Activated T-helper 2 cell treated with anti-CD3 and anti-CD28 coated beads, Interferon-gamma antibody, Interleukin-2, Interleukin-4, amounts not matched to agents 10 μg/mL and 5 μg/mL and 100 μg/mL, durations not matched to agents 14 hours and 24 hours and 36 hours (primary cell): ENCODE results near the gene KDF1. TPM values are rescaled to one million over a fixed set of nuclear protein-coding genes. Genes with fewer than 3 reads are reported as not detected.
"Not testable (repeated sequence)": the region's sequence is repeated elsewhere in the genome, so short reads cannot be mapped to it uniquely, and the experiment has no call there.

Source experiments
- DNase-seq: peaks from one replicate; pipeline ENCODE4 v3.0.0; 2021; ENCODE audit warnings: low spot score
- H3K27ac Mint-ChIP-seq: one replicate; pipeline ENCODE4 v1.8.0; 2021; ENCODE audit warnings: mixed read lengths
- H3K27me3 Mint-ChIP-seq: one replicate; pipeline ENCODE4 v1.8.0; 2021; ENCODE audit warnings: low read depth, mixed read lengths
- H3K36me3 Mint-ChIP-seq: one replicate; pipeline ENCODE4 v1.8.0; 2021; ENCODE audit warnings: low read depth, mixed read lengths
- H3K4me1 Mint-ChIP-seq: one replicate; pipeline ENCODE4 v1.8.0; 2021; ENCODE audit warnings: low read depth, mixed read lengths
- H3K4me3 Mint-ChIP-seq: one replicate; pipeline ENCODE4 v1.8.0; 2021; ENCODE audit warnings: low read depth, mild to moderate bottlenecking, moderate library complexity, mixed read lengths
- H3K9me3 Mint-ChIP-seq: one replicate; pipeline ENCODE4 v1.8.0; 2021; ENCODE audit warnings: mixed read lengths
- intact Hi-C: fragments of 100-400 bp; cut with micrococcal nuclease; formaldehyde crosslinking; loops from one replicate; pipeline ENCODE4 v1.15.1; 2023
- total RNA-seq: library from RNA; stranded (reverse); gene quantifications from 2 replicates; pipeline ENCODE4 v1.2.3, GENCODE V29; 2022

The KDF1 gene
- total RNA-seq, 1 donor from 2014 or later: not detected

- H3K27me3 Mint-ChIP-seq: peaks cover 23% of the 10 kb centered on the region
- no peak overlapping the region for H3K27ac Mint-ChIP-seq
- intact Hi-C loops: no loop called here
- no peaks in the 10 kb centered on the region for H3K36me3 Mint-ChIP-seq
- no peak overlapping the region for H3K4me3 Mint-ChIP-seq
- peaks cover 5% of the 10 kb centered on the region for H3K4me1 Mint-ChIP-seq
- no peak for DNase-seq
- no peaks in the 10 kb centered on the region for H3K9me3 Mint-ChIP-seq
Observed at GRCh38 chr1:27000090-27000816, 40.0 kb upstream of the KDF1 start.

- H3K4me3 Mint-ChIP-seq: no peak overlapping the region
- H3K27ac Mint-ChIP-seq: no peak overlapping the region
- H3K9me3 Mint-ChIP-seq: no peaks in the 10 kb centered on the region
- peaks cover 30% of the 10 kb centered on the region for H3K27me3 Mint-ChIP-seq
- DNase-seq: no peak
- intact Hi-C loops: no loop called here
- H3K36me3 Mint-ChIP-seq: no peaks in the 10 kb centered on the region
- H3K4me1 Mint-ChIP-seq: peaks cover 5% of the 10 kb centered on the region
Observed at GRCh38 chr1:26999440-26999987, 39.2 kb upstream of the KDF1 start.

- no peak overlapping the region for H3K4me3 Mint-ChIP-seq
- H3K27ac Mint-ChIP-seq: no peak overlapping the region
- H3K36me3 Mint-ChIP-seq: no peaks in the 10 kb centered on the region
- intact Hi-C loops: no loop called here
- no peaks in the 10 kb centered on the region for H3K9me3 Mint-ChIP-seq
- H3K4me1 Mint-ChIP-seq: peaks cover 5% of the 10 kb centered on the region
- H3K27me3 Mint-ChIP-seq: peaks cover 32% of the 10 kb centered on the region
- DNase-seq: no peak
Observed at GRCh38 chr1:26998429-26999300, 38.4 kb upstream of the KDF1 start.

- DNase-seq: no peak
- Mint-ChIP-seq H3K4me1 (peaks cover 13% of the 10 kb centered on the region), H3K27me3 (peaks cover 41% of the 10 kb centered on the region), H3K36me3 (no peaks in the 10 kb centered on the region), H3K4me3 (no peak overlapping the region), H3K9me3 (no peaks in the 10 kb centered on the region), H3K27ac (no peak overlapping the region)
- intact Hi-C loops: no loop called here
Observed at GRCh38 chr1:26996665-26997064, 36.4 kb upstream of the KDF1 start.

GRCh38 chr1:26996024-26996423 lies 35.8 kb upstream of the KDF1 start:
- Mint-ChIP-seq H3K27ac (no peak overlapping the region), H3K9me3 (no peaks in the 10 kb centered on the region), H3K4me3 (no peak overlapping the region), H3K4me1 (peaks cover 16% of the 10 kb centered on the region), H3K36me3 (no peaks in the 10 kb centered on the region), H3K27me3 (peaks cover 47% of the 10 kb centered on the region)
- intact Hi-C loops: no loop called here
- no peak for DNase-seq

DNA sequence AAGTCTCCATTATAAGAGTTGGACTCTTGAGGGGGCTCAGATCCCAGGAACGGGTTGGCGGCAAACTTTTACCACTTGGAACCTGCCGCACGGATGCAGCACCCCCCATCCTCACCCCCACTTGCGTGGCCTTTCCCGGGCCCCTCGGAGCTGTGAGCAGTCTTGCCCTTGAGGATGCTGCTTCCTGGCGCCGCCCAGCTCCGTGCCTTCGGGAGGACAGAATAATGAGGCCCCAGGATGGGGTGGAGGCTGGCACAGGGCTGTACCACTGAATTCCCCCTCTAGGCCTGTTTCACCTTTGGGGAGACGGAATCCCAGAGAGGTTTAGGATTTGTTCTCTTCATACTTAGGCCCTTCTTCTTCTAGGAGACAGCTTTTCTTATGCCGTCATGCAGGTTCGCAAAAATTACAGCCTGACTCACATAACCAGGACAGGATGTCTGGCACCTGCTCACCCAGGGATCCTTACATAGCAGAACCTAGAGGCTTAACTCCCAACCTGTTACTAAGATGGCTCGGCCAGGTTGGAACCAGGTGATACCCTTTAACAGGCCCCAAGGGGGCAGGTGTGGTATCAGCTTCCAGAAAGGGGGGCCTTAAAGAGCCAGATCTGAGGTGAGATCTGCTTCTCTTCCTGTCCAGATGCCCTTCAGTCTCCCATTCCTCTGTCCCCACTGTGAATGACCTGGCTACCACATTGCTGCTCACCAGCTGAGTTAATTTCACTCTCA lies 34.7 kb upstream of the KDF1 start:
- H3K27ac Mint-ChIP-seq: no peak overlapping the region
- DNase-seq: no peak
- intact Hi-C loops: no loop called here
- peak overlapping the region; percentile 69 for H3K4me3 Mint-ChIP-seq
- no peaks in the 10 kb centered on the region for H3K36me3 Mint-ChIP-seq
- peaks cover 16% of the 10 kb centered on the region for H3K4me1 Mint-ChIP-seq
- H3K27me3 Mint-ChIP-seq: peaks cover 56% of the 10 kb centered on the region
- H3K9me3 Mint-ChIP-seq: no peaks in the 10 kb centered on the region

- no peaks in the 10 kb centered on the region for H3K36me3 Mint-ChIP-seq
- peak overlapping the region; percentile 69 for H3K4me3 Mint-ChIP-seq
- peak; percentile 29 for DNase-seq
- intact Hi-C loops: no loop called here
- H3K27ac Mint-ChIP-seq: no peak overlapping the region
- peaks cover 61% of the 10 kb centered on the region for H3K27me3 Mint-ChIP-seq
- H3K9me3 Mint-ChIP-seq: no peaks in the 10 kb centered on the region
- H3K4me1 Mint-ChIP-seq: peaks cover 16% of the 10 kb centered on the region
Observed at GRCh38 chr1:26994020-26994786, 33.9 kb upstream of the KDF1 start.

DNA sequence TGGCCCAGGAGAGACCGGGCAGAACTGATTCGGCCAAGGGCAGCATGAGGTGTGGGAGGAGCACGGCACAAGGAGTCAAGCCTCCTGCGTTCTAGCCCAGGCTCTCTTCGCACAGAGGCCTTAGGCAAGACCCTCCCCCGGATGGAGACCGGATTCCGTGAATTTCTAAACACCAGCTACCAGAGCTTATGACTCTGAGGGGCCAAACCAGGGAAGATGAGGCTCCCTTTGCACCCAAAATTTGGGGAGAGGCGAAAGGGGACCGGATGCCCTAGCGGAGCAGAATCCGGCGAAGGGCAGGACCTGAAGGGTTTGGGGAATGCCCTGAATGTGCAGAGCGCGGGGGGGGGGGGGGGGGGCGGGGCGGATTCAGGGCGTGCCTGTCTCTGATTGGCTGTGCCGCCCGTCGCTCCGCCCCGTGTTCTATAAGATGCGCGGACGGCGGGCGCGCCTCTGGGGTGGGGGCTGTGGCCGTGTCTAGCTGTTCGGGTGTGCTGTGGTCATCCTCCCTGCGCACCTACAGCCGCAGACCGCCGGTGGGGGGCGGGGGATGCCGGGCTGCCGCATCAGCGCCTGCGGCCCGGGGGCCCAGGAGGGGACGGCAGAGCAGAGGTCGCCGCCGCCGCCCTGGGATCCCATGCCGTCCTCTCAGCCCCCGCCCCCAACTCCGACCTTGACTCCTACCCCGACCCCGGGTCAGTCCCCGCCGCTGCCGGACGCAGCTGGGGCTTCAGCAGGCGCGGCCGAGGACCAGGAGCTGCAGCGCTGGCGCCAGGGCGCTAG lies 33.2 kb upstream of the KDF1 start, which contains the start of gene TRNP1:
TRNP1 (plus strand) TSS at position 456 of the 783 bp plus-strand sequence; CDS start at position 551, 95 bp downstream.
- H3K27me3 Mint-ChIP-seq: peaks cover 58% of the 10 kb centered on the region
- peak within 1 kb of the TSS; percentile 43 for H3K27ac Mint-ChIP-seq
- H3K9me3 Mint-ChIP-seq: no peaks in the 10 kb centered on the region
- intact Hi-C loops: no loop called here
- peaks cover 16% of the 10 kb centered on the region for H3K4me1 Mint-ChIP-seq
- peak within 1 kb of the TSS; percentile 82 for H3K4me3 Mint-ChIP-seq
- peak; percentile 60 for DNase-seq
- no peaks in the 10 kb centered on the region for H3K36me3 Mint-ChIP-seq

- peak overlapping the region; percentile 54 for H3K4me3 Mint-ChIP-seq
Observed at GRCh38 chr1:26991310-26992116, 31.2 kb upstream of the KDF1 start.

GRCh38 chr1:26989403-26990109 lies 29.3 kb upstream of the KDF1 start:
- DNase-seq, H3K36me3 Mint-ChIP-seq, H3K27ac Mint-ChIP-seq, H3K4me3 Mint-ChIP-seq, H3K9me3 Mint-ChIP-seq, intact Hi-C loops: not testable (repeated sequence)
- Mint-ChIP-seq H3K27me3 (peaks cover 45% of the 10 kb centered on the region), H3K4me1 (peaks cover 11% of the 10 kb centered on the region)

More at GRCh38 chr1:26991310-26992116, 31.2 kb upstream of the KDF1 start:
- peaks cover 11% of the 10 kb centered on the region for H3K4me1 Mint-ChIP-seq
- H3K27ac Mint-ChIP-seq: no peak overlapping the region
- H3K9me3 Mint-ChIP-seq: no peaks in the 10 kb centered on the region
- intact Hi-C loops: no loop called here
- no peaks in the 10 kb centered on the region for H3K36me3 Mint-ChIP-seq
- H3K27me3 Mint-ChIP-seq: peaks cover 55% of the 10 kb centered on the region
- no peak for DNase-seq
